ENCODE measurements around the gene DRC3. TPM values are rescaled to one million over a fixed set of nuclear protein-coding genes. Genes with fewer than 3 reads are reported as not detected.

The DRC3 gene
- polyA plus RNA-seq, 1 donor (not counting 4 experiments of a cell fraction or from before 2014, with no cell fraction given) = 0.69 TPM

- dilution Hi-C loops (cut with MboI; ENCODE audit: extremely low pct_ligation_motif_present, low sequenced_read_pairs) = no loop called here
- Histone ChIP-seq H3K9me1 (ENCODE audit: control insufficient read depth, extremely low read depth, insufficient read depth, low read length) (no peaks in the 10 kb centered on the region), H3K27ac (ENCODE audit: control insufficient read depth, insufficient read depth, low read length) (peak overlapping the region; percentile 47), H3K9me3 (ENCODE audit: control insufficient read depth, low read depth, low read length) (no peaks in the 10 kb centered on the region), H3K9ac (ENCODE audit: control insufficient read depth, extremely low read depth, insufficient read depth, low read length) (peak overlapping the region; percentile 9), H3K27me3 (ENCODE audit: control insufficient read depth, extremely low read depth, insufficient read depth, low read length) (no peaks in the 10 kb centered on the region), H4K20me1 (ENCODE audit: control insufficient read depth, extremely low read depth, insufficient read depth, low read length) (no peaks in the 10 kb centered on the region), H2AFZ (ENCODE audit: control insufficient read depth, low read length) (no peak overlapping the region), H3K4me1 (ENCODE audit: control insufficient read depth, extremely low read depth, insufficient read depth, low read length) (peaks cover 38% of the 10 kb centered on the region), H3K4me3 (ENCODE audit: control insufficient read depth in 2 of 3, extremely low read depth in 1 of 3, insufficient read depth in 2 of 3, low read depth in 1 of 3, low read length in 3 of 3) (no peak overlapping the region), H3K36me3 (ENCODE audit: control insufficient read depth in 2 of 2, extremely low read depth in 1 of 2, insufficient read depth in 2 of 2, low read length in 2 of 2) (peaks cover 7 to 8% of the 10 kb centered on the region in 2 experiments), H3K79me2 (ENCODE audit: control insufficient read depth, insufficient read depth, low read length) (peaks cover 65% of the 10 kb centered on the region), H3K4me2 (ENCODE audit: control insufficient read depth, extremely low read depth, insufficient read depth, low read depth, low read length) (peak overlapping the region; percentile 47)
- FAIRE-seq = peak; percentile 98
- TF ChIP-seq EZH2 (IDR thresholded peaks at IDR 0.05; ENCODE audit: low read length) = no peak
- TF ChIP-seq, protein P1, sequence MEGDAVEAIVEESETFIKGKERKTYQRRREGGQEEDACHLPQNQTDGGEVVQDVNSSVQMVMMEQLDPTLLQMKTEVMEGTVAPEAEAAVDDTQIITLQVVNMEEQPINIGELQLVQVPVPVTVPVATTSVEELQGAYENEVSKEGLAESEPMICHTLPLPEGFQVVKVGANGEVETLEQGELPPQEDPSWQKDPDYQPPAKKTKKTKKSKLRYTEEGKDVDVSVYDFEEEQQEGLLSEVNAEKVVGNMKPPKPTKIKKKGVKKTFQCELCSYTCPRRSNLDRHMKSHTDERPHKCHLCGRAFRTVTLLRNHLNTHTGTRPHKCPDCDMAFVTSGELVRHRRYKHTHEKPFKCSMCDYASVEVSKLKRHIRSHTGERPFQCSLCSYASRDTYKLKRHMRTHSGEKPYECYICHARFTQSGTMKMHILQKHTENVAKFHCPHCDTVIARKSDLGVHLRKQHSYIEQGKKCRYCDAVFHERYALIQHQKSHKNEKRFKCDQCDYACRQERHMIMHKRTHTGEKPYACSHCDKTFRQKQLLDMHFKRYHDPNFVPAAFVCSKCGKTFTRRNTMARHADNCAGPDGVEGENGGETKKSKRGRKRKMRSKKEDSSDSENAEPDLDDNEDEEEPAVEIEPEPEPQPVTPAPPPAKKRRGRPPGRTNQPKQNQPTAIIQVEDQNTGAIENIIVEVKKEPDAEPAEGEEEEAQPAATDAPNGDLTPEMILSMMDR (optimal IDR thresholded peaks at IDR 0.05 in 1 of 3, IDR thresholded peaks at IDR 0.05 in 1 of 3, conservative IDR thresholded peaks at IDR 0.05 in 1 of 3; ENCODE audit: extremely low read depth in 1 of 3, insufficient read depth in 2 of 3, low read length in 3 of 3) = peak; percentile 61 to 69 (median 68)
- DNase-seq (ENCODE audit: low read depth, low spot score) = no peak
These were observed 21.9 kb upstream of the DRC3 start for GRCh38 chr17:17950806-17951205.

GRCh38 chr17:17951524-17951923 is 21.1 kb upstream of the DRC3 start:
- no peaks in the 10 kb centered on the region for H3K9me1 ChIP-seq (ENCODE audit: control insufficient read depth, extremely low read depth, insufficient read depth, low read length)
- DNase-seq (ENCODE audit: low read depth, low spot score) (no peak), FAIRE-seq (peak; percentile 97)
- H3K9me3 ChIP-seq (ENCODE audit: control insufficient read depth, low read depth, low read length) = no peaks in the 10 kb centered on the region
- peaks cover 9 to 10% of the 10 kb centered on the region in 2 experiments for H3K36me3 ChIP-seq (ENCODE audit: control insufficient read depth in 2 of 2, extremely low read depth in 1 of 2, insufficient read depth in 2 of 2, low read length in 2 of 2)
- peak overlapping the region; percentile 47 for H3K4me2 ChIP-seq (ENCODE audit: control insufficient read depth, extremely low read depth, insufficient read depth, low read depth, low read length)
- H3K27ac ChIP-seq (ENCODE audit: control insufficient read depth, insufficient read depth, low read length) = peak overlapping the region; percentile 47
- no peak overlapping the region for H3K4me3 ChIP-seq (ENCODE audit: control insufficient read depth in 2 of 3, extremely low read depth in 1 of 3, insufficient read depth in 2 of 3, low read depth in 1 of 3, low read length in 3 of 3)
- H4K20me1 ChIP-seq (ENCODE audit: control insufficient read depth, extremely low read depth, insufficient read depth, low read length) = no peaks in the 10 kb centered on the region
- peaks cover 67% of the 10 kb centered on the region for H3K79me2 ChIP-seq (ENCODE audit: control insufficient read depth, insufficient read depth, low read length)
- H3K9ac ChIP-seq (ENCODE audit: control insufficient read depth, extremely low read depth, insufficient read depth, low read length) = no peak overlapping the region
- H3K27me3 ChIP-seq (ENCODE audit: control insufficient read depth, extremely low read depth, insufficient read depth, low read length) = no peaks in the 10 kb centered on the region
- peaks cover 38% of the 10 kb centered on the region for H3K4me1 ChIP-seq (ENCODE audit: control insufficient read depth, extremely low read depth, insufficient read depth, low read length)
- no peak for TF ChIP-seq EZH2 (IDR thresholded peaks at IDR 0.05; ENCODE audit: low read length)
- TF ChIP-seq, protein P1 (optimal IDR thresholded peaks at IDR 0.05 in 1 of 3, IDR thresholded peaks at IDR 0.05 in 1 of 3, conservative IDR thresholded peaks at IDR 0.05 in 1 of 3; ENCODE audit: extremely low read depth in 1 of 3, insufficient read depth in 2 of 3, low read length in 3 of 3) = peak in 1 of 3 experiments; percentile 28
- H2AFZ ChIP-seq (ENCODE audit: control insufficient read depth, low read length) = no peak overlapping the region
- dilution Hi-C loops (cut with MboI; ENCODE audit: extremely low pct_ligation_motif_present, low sequenced_read_pairs) = no loop called here
